Measurements from ENCODE around the gene SETBP1.

Gene SETBP1

DNA sequence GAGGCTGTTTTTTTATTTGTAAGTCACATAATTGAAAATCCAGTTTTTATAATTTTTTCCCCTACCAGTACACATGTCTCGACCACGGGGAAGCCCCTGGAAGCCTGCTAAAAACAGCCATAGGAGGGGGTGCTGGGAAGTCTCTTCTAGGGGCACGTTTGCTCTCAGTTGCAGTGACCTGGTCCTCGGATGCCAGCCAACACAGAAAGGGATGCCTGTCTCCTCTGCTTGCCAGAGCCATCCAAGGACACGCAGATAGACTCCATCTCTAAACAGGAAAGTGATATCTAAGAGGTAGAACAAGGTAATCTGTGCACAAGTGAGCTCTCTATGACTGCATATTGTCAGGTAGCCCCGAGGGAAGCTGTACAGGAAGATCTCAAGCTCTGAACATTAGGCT, 255.8 kb downstream of the SETBP1 start:
- DNase-seq (ENCODE audit: low read depth in 2 of 2) = no peak

DNA sequence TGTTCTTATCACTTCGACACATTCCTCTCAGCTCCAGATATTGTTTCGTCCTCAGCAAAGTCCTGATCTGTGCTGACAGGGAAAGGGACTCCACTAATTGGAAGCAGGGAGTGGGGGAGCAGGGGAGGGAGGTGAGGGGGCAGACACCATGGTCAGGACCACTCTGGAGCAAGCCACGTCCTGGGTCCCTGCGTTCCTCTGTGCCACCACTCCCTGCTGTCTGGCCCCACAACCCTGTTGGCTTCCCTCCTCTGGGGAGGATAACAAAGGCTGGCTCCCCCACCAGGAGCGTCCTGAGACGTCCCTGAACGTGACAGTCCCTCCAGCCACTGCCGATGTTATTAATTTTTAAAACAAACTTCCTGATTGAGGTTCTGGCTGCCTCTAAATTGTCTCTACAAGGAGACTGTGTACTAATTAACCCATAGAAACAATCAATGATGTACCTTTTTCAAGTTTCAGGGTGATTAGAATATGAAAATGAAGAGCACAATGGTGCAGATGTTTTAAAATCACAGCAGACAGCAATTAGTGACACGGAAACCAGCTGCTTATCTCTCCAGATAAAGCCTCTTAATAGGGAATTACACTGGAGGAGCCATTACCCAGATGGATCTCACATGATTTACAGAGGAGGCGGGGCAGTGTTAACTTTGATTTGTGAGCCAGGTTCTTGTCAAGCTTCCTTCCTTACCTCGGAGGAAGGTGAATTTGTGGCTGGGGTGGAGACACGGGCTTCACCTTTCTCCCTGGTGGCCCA, 257.5 kb downstream of the SETBP1 start:
- no peak for DNase-seq (ENCODE audit: low read depth in 2 of 2)

DNA sequence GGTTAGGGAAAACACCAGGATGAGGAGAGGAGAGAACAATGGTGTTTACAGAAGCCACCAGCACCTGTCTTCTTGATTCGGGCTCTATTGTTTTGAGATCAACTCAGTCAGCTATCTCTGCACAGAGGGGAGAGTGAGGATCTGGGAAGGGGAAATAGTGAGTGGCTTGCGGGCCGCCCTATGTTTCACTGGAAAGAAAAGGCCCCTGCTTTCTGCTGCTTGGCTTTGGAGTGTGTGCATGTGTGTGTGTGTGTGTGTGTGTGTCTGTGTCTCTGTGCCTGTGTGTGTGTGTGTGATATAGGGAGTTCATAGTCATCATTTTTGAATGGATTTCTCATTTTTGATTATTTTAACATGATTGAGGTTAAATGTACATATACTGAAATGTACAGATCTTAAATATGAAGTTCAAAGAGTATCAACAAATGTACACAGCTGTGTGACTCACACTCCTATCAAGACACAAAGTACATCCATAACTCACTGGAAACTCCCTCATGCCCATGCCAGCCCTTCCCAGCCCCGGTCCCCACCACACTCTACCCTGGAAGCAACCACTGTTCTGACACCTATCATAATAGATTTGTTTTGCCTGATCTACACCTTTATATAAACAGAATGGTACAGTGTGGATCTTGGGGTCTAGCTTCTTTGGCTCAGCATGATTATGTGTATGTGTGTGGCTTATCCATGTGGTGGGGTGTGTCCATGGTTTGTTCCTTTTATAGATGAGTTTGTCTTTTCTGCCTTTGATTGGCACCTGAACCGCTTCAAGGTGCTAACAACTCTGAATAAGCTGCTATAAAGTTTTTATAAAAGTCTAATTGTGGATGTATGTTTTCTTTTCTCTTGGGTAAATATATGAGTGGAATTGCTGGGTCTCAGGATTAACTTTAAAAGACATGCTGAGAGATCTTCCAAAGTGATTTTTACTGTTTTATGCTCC, 258.3 kb downstream of the SETBP1 start:
- no peak for DNase-seq (ENCODE audit: low read depth in 2 of 2)

DNA sequence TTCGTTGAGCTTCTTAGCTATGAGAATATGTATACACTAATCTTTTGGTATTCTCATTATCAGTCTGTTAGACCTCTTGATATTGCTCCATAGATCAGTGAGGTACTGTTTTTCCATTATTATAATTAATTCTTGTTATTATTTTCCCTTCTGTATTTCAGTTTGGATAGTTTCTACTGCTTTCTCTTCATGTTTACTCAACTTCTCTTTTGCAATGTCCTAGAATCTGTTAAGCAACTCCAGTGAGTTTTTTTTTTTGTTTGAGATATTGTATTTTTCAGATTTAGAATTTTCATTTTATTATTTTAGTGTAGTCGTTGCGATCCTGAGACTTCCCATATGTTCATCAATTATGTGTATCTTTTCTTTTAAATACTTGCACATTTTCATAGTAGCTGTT, 260.8 kb downstream of the SETBP1 start:
- no peak for DNase-seq (ENCODE audit: low read depth in 2 of 2)

DNA sequence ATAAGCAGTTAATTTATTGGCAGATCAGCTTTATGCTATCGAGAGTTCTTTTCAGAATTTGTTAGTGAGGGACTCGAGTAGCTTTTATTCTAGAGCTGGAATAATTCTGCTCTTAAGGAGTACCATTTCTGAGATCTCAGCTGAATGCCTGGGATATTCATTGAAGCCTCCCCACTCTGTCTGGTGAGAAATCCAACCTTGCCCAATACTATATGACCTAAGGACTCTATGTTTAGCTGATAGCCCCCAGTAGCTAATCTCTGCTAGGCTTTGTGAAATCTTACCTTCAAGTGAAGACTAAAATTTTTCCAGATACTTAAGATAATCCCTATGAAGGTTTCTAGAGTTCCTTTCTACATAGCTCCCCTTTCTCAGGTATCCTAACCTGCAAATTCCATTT, 261.4 kb downstream of the SETBP1 start:
- no peak for DNase-seq (ENCODE audit: low read depth in 2 of 2)

DNA sequence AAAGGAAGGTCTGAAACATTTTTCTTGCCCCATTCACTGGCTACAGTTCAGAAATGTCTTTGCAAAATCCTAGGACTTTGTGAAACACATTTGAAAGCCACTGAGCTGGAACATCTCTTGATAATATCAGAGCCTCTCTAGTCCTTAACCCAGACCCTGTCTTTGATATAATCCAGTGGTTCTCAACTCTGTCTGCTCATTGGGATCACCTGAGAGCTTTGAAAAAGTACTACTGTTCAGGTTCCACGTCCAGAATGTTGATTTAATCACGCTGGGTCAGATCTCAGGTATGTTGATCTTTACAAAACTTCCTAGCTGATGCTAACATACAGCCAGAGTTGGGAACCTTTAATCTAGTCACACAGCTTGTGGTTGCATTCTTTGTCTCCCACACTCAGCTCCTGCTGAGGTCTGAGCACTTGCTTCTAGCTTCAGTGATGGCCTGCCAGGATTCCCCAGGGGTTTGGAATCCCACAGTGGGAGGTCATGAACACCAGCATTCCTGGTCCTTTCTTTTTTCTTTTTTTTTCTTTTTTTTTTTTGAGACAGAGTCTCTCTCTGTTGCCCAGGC, 262.7 kb downstream of the SETBP1 start:
- DNase-seq (ENCODE audit: low read depth in 2 of 2) = no peak

DNA sequence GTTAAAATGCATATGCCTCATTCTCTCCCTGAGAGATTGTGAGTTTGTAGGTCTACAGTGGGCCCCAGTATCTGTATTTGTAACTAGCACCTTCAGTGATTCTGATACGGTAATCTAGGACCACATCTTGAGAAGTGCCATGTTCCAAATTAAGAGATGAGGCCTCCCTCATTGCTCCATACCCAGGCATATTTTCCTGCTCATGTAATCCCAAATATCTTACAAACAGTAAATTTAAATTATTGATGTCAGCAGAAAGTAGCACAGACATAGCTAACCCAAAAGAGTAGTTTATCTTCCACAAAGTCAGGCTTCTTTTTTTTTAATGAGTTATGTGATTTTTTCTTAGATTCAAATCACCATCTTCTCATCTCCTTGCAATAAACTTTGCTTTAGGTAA, 263.8 kb downstream of the SETBP1 start:
- DNase-seq (ENCODE audit: low read depth in 2 of 2) = no peak

DNA sequence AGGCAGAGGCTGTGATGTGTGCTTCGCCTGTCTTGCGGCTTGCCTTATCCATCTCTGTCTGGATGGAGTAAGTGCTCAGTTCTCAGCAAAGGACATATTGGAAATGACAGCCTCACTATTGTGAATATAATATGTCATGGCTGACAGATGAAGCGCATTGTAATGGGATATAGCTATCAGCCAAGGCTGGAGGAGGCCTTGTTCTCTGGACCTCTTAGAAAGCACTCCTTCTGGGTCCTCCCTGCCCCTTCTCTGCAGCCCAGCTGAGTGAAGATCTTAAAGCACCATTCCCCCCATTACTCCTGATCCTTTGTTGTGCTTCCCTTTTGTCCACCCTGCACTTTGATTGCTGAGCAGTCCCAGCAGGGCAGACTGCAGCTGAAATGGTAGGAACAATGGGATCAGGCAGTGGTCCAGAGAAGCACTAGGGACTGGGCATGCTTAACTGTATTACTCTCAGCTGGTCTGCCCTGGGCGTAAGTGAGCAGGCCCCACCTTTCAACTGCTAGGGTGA, 265.3 kb downstream of the SETBP1 start:
- no peak for DNase-seq (ENCODE audit: low read depth in 2 of 2)

DNA sequence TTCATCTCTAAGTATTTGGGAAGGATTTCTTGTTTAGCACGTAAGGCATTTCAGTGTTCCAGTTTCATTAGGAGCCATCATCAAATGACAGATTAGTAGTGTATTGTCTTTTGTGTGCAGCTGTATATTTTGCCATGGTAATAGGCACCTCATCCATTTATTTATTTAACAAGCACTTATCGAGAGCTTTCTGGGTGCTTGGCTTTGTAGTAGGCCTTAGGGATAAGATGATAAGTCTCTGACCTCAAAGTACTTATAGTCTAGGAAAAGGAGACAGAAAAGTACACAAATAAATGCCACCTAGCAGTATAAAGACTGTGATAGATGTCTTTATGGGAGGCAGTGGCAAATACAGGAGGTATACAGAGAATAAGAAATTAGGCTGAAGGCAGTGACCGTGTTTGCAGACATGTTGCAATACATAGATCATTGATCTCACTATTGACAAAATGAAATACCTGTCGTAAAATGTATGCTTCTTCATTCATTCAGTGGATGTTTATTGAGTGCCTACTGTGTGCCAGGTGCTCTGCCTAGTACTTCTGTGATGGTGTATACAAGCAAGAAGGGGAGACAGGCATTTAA, 265.9 kb downstream of the SETBP1 start:
- DNase-seq (ENCODE audit: low read depth in 2 of 2) = no peak

DNA sequence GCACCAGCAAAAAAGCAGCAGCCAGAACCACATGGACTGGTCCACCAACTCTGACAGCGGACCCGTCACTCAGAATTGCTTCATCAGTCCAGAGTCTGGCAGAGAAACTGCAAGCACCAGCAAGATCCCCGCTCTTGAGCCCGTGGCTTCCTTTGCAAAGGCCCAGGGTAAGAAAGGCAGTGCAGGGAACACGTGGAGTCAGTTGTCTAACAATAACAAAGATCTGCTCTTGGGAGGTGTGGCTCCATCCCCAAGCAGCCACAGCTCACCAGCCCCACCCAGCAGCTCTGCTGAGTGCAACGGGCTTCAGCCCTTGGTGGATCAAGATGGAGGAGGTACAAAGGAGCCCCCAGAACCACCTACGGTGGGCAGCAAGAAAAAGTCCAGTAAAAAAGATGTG, 269.3 kb downstream of the SETBP1 start:
- no peak for DNase-seq (ENCODE audit: low read depth in 2 of 2)

DNA sequence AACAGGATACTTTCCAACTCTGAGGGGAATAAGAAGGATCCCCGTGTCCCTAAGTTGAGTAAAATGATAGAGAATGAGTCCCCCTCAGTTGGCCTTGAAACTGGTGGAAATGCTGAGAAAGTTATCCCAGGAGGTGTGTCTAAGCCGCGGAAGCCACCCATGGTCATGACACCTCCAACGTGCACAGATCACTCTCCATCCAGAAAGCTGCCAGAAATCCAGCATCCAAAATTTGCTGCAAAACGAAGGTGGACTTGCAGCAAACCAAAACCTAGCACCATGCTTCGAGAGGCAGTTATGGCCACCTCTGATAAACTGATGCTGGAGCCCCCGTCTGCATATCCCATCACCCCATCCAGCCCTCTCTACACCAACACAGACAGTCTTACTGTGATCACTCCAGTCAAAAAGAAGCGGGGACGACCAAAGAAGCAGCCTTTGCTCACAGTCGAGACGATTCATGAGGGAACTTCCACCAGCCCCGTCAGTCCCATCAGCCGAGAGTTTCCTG, 270.1 kb downstream of the SETBP1 start:
- DNase-seq (ENCODE audit: low read depth in 2 of 2) = no peak

DNA sequence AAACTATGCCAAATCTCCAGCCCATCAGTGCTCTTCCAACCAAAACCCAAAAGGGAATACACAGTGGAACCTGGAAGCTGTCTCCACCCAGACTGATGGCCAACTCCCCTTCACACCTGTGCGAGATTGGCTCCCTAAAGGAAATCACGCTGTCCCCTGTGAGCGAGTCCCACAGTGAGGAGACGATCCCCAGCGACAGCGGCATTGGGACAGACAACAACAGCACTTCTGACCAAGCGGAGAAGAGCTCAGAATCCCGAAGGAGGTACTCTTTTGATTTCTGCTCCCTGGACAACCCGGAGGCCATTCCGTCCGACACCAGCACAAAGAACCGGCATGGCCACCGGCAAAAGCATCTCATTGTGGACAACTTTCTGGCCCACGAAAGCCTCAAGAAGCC, 271.1 kb downstream of the SETBP1 start:
- DNase-seq (ENCODE audit: low read depth in 2 of 2) = no peak

DNA sequence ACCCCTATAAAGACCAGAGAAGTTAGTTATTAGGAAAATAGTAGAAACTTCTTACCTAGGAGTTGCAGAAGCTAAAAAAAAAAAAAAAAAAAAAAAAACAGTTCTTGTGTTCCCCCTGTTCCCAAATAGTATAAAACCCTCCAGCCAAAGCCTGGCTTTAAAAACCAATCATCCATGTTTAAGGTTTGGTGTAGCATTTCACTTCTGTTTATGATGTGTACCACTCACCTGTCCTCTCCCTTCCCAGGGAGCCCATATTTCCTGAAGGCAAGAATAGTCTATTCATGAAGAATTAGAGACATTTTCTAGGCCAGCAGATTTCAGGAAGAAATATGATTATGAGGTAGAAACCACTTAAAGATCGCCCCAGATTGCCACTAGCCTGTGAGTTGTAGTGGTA, 273.6 kb downstream of the SETBP1 start:
- DNase-seq (ENCODE audit: low read depth in 2 of 2) = no peak

DNA sequence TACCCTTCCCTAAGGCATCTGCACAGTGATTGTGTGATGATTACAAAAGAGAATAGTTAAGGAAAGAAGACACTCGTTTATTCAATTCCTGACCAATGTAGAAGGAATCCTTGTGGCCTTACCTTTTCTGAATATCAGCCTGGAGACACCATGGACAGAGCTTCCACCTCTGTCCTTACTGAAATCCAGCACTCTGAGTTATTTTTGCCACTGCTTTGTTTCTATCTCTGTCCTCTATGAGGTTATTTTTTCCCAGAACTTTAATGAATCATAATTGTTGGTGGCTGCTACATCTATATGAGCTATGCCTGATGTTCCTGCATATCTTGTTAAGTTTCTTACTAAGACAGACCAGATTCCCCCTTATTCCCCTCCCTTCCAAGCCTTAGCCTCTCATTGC, 275.1 kb downstream of the SETBP1 start:
- DNase-seq (ENCODE audit: low read depth in 2 of 2) = no peak

DNA sequence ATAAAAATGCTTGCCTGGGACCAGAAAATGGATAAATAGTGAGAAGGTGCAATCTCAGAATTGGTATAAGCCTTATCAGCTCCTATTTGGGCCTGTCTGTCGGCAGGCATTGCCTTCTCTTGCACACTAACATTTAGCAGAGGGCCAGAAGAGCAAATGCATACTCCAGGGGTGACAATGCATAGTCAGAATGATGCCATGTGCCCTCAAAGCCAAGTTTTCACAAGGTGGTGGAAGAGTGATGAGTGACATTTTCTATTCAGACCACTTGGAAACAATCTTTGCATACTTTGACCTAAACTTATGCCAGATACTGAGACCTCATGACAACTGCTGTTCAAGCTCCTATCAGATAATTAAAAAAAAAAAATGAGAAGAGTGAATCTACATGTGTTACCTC, 276.3 kb downstream of the SETBP1 start:
- DNase-seq (ENCODE audit: low read depth in 2 of 2) = no peak

DNA sequence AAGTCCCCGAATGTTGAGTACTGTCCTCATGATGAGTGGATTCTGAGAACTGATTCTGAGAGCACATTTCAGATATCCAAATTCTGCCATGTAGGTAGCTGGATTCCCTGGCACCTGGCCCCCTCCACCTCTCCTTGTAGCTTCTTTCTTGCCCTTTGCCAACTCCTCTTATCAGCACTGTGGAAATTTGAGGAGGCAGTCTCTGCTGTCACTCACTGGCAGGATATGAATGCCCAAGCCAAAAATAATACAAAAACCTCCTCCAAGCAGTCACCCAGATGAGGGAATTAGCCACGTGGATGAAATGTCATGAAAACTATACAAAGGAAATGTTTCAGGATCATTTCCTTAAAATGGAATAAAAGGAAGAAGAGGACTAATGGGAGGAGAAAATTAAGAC, 276.8 kb downstream of the SETBP1 start:
- no peak for DNase-seq (ENCODE audit: low read depth in 2 of 2)

DNA sequence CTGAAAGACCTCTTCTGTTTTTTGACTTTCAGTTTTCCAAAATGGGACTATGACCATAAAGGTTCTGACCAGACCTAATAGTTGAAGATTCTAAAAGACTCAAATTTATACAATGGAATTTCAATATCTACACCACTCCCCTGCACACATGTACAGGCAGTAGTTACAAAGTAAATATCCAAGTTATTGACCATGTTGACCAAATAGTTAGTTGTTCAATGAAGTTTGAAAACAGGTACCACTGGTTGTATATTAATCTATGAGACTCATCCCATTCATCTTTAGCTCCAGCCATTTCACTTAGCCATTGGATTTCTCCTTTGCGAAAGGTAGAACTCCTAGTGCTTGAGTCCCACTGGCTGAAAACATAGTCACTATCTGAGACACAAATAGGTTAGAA, 277.4 kb downstream of the SETBP1 start:
- DNase-seq (ENCODE audit: low read depth in 2 of 2) = no peak

DNA sequence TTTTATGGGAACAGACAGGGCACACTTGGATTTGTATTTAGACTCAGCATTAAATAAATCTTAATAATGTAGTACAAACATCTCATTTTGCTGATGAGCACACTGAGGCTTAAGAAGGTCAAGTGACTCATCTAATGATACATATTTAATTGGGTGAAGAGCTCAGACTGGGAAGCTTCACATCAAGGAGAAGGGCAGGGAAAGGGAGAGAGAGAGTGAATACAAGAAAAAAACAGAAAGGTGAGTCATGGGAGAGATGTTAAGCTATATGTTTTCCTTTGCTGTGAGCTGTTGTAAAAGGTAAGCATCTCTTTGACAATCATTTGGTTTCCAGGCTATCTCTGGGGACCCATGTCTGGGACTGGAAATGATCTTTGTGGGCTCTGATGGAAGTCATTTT, 277.8 kb downstream of the SETBP1 start:
- no peak for DNase-seq (ENCODE audit: low read depth in 2 of 2)

DNA sequence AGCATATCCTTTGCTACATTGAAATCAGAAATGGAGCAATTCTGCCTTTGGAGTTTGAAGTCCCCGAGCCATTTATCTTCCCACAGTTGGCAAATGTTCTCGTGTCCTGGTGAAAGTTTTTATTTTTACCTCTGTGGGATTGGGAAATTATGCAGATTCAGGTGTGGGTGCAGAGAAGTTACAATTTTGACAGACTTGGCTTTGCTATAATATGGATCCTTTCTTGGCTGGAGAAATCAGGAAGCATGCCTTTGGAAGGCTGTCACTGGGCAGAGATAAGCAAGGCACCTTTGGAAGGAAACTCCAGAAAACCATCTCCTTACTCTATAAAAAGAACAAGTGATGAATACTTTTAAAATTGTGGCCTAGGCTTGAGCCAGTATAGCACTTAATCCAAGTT, 278.3 kb downstream of the SETBP1 start:
- no peak for DNase-seq (ENCODE audit: low read depth in 2 of 2)

DNA sequence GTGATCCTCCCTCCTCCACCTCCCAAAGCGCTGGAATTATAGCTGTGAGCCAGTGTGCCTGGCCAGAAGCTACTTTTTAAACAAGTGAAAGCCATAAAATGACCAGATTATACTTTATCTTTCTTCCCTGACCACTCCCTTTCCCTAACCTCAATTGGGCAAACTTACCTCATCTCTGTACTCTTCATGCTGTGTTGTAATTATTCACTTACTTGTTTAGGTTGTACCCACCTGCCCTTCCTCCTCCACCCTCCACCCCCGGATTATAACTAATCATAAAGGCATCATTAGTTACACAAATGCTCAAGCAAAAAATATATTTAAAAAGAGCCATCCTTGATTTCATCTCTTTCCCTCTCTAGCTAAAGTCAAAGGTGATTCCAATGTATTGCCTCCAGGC, 279.9 kb downstream of the SETBP1 start:
- no peak for DNase-seq (ENCODE audit: low read depth in 2 of 2)

DNA sequence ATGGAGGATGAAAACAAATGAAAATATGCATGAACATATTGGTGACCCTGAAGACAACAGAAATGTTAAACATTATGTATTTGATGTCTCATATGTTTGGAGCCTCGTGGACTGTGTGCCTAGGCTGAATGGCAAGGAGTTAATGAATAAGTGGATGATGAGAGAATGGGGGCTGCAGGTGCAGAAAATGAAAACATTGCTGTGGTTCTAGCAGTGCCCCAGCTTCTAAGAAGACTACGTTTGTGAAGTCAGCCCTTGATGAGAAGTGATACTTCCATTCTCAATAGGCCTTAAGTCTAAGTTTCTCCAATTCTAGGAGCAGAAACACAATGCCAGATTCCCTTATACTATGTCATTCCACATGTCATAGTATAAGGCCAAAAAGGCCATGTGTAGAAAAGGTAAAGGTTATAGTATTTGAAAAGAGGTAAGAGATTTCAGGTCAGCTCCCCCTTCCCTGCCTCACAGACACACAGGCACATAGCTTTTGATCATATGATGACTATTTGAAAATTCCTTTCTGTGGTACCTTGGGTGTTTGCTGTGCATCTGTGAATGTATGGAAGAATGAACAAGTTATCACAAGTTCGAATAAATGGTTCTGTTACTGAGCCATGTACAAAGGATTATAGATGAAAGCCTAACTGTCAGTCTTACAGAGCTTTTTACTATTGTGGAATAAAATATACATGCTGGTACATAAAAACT, 280.8 kb downstream of the SETBP1 start:
- DNase-seq (ENCODE audit: low read depth in 2 of 2) = no peak

All from stimulated activated CD4-positive, alpha-beta T cell treated with anti-CD3 and anti-CD28 coated beads, Interleukin-1b, Interleukin-23, amount 100 ng/mL, for 4 hours (primary cell).